ENCODE measurements around the gene PRKG1. TPM values are rescaled to one million over a fixed set of nuclear protein-coding genes. Genes with fewer than 3 reads are reported as not detected.

Gene PRKG1
- total RNA-seq, 4 donors from 2014 or later: 24.0 to 89.1 (median 45.7) TPM

DNA sequence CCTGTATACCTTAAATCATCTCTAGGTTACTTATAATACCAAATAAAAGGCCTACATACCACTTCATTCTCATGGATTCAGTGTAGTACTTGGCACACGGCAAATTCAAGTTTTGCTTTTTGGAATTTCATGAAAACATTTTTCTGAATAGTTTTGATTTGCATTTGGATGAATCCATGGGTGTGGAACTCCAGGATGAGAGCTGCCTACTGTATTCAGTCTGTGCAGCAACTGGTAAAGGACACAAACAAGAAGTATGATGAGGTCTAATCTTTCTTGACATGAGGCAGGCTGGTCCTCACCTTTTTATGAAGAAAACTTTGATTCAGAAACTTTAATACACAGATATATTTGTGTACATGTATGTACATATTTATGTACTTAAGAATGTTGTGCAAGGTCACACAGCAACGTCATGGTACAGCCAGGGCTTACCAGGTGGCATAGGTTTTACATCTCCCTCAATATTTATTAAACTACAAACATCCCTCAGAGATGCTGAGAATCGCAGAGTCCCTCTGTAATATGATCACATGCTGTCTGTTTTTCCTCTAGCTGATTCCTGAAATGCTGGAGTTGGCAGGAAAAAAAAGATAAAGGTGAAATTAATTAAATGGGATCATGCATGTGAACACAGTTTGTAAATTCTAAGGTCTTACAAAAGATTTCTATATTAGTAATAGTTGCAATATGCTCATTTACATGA lies 239.6 kb downstream of the PRKG1 start:
- Histone ChIP-seq H3K27ac (no peak overlapping the region), H3K4me3 (no peak overlapping the region), H3K9me3 (no peaks in the 10 kb centered on the region), H3K4me1 (no peaks in the 10 kb centered on the region), H3K27me3 (no peaks in the 10 kb centered on the region), H3K36me3 (no peaks in the 10 kb centered on the region)
- TF ChIP-seq, protein P1, sequence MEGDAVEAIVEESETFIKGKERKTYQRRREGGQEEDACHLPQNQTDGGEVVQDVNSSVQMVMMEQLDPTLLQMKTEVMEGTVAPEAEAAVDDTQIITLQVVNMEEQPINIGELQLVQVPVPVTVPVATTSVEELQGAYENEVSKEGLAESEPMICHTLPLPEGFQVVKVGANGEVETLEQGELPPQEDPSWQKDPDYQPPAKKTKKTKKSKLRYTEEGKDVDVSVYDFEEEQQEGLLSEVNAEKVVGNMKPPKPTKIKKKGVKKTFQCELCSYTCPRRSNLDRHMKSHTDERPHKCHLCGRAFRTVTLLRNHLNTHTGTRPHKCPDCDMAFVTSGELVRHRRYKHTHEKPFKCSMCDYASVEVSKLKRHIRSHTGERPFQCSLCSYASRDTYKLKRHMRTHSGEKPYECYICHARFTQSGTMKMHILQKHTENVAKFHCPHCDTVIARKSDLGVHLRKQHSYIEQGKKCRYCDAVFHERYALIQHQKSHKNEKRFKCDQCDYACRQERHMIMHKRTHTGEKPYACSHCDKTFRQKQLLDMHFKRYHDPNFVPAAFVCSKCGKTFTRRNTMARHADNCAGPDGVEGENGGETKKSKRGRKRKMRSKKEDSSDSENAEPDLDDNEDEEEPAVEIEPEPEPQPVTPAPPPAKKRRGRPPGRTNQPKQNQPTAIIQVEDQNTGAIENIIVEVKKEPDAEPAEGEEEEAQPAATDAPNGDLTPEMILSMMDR (IDR thresholded peaks at IDR 0.05): no peak
- TF ChIP-seq POLR2A (IDR thresholded peaks at IDR 0.05): no peak
- no peak for DNase-seq

DNA sequence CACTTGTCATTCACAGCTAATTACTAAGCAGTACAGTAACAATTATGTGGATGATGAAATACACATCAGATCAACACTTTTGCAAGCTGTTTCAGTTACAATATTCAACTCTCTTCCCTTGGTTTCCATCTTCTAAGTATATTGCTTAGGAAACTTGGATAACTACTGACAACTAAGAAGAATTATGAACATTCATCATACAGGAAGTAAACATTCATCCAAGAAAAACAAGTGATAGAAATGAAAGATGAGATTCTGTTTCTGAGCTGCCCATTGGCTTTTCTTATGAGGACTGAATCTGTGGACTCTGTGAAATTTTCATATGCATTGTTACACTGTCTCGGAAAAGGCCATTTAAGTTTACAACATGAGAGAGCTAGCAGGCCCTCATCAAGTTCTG lies 240.2 kb downstream of the PRKG1 start:
- no peaks in the 10 kb centered on the region for H3K27me3 ChIP-seq
- H3K4me3 ChIP-seq: no peak overlapping the region
- no peak overlapping the region for H3K27ac ChIP-seq
- no peaks in the 10 kb centered on the region for H3K36me3 ChIP-seq
- no peak for DNase-seq
- no peaks in the 10 kb centered on the region for H3K4me1 ChIP-seq
- H3K9me3 ChIP-seq: no peaks in the 10 kb centered on the region
- TF ChIP-seq, protein P1 (IDR thresholded peaks at IDR 0.05): no peak
- no peak for TF ChIP-seq POLR2A (IDR thresholded peaks at IDR 0.05)

DNA sequence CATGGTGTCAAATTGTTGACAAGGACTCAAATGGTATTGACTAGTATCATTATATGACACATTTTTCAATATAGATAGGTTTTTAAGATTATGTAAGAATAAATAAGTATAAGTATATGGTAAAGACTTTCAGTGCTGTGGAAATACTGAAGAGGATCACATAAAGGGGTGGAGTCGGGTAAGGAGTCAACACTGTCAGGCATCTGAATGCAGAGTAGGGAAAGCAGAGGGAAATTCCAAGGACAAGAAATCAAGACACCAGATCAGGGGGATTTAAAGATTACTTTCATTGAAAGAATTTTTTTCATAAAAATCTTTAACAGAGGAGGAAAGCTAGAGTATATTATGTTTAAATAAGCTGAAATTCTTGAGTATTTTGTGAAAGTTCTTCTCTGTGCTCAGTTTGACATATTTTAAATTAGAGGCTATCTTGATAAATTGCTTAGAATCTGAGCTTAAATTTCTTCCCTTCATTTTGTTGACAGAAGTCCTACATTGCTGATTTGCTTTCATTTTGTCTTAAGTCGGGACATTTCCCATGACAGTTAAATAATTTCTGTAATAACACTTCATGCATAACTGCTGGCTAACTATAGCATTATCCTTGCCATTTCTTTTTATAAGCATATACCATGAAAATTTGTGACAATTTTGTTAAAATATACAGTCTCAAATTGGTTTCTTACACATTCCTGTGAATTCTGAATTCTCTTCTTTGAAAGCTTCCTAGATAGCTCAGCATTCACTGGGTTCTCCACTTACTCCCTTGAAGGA lies 244.3 kb downstream of the PRKG1 start:
- H3K27me3 ChIP-seq: no peaks in the 10 kb centered on the region
- no peaks in the 10 kb centered on the region for H3K4me1 ChIP-seq
- no peak overlapping the region for H3K27ac ChIP-seq
- H3K9me3 ChIP-seq: no peaks in the 10 kb centered on the region
- TF ChIP-seq, protein P1 (IDR thresholded peaks at IDR 0.05): no peak
- no peak for TF ChIP-seq POLR2A (IDR thresholded peaks at IDR 0.05)
- no peak for DNase-seq
- no peak overlapping the region for H3K4me3 ChIP-seq
- H3K36me3 ChIP-seq: no peaks in the 10 kb centered on the region

DNA sequence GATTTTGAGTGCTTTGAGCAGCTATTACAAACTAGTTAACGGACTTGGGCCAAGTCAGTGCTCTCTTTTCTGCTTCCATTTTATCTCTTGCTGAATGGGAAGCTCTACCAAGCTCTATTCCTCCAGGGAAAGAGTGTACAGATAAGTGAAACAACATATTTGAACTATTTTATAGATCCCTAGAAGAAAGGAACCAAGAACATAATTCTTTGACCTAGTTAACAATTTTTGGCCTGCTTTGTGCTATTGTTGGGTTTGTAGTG lies 244.8 kb downstream of the PRKG1 start:
- no peak for TF ChIP-seq POLR2A (IDR thresholded peaks at IDR 0.05)
- TF ChIP-seq, protein P1 (IDR thresholded peaks at IDR 0.05): no peak
- Histone ChIP-seq H3K36me3 (no peaks in the 10 kb centered on the region), H3K4me1 (no peaks in the 10 kb centered on the region), H3K27ac (no peak overlapping the region), H3K4me3 (no peak overlapping the region), H3K27me3 (no peaks in the 10 kb centered on the region), H3K9me3 (no peaks in the 10 kb centered on the region)
- no peak for DNase-seq

DNA sequence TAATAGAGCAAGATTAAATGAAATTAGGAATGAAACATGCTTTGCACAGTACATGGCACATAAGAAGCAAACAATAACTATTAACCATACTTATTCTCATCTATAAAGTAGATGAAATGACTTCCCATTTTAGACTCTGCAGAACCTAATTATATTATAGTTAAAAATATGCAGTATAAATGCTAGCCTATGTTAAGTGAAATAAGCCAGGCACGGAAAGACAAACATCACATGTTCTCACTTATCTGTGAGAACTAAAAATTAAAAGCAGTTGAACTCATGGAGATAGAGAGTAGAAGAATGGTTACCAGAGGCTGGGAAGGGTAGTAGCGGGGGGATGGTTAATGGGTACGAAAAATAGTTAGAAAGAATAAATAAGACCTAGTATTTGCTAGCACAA lies 247.0 kb downstream of the PRKG1 start:
- no peak for DNase-seq
- no peaks in the 10 kb centered on the region for H3K27me3 ChIP-seq
- no peak overlapping the region for H3K4me3 ChIP-seq
- TF ChIP-seq, protein P1 (IDR thresholded peaks at IDR 0.05): no peak
- no peak for TF ChIP-seq POLR2A (IDR thresholded peaks at IDR 0.05)
- H3K4me1 ChIP-seq: no peaks in the 10 kb centered on the region
- H3K27ac ChIP-seq: no peak overlapping the region
- no peaks in the 10 kb centered on the region for H3K9me3 ChIP-seq
- no peaks in the 10 kb centered on the region for H3K36me3 ChIP-seq

Data from Peyer's patch (tissue), 4 donors.